A673 (cell line): ENCODE measurements around the gene HSP90AB1. TPM values are rescaled to one million over a fixed set of nuclear protein-coding genes. Genes with fewer than 3 reads are reported as not detected.
A peak's percentile ranks its signal among the peaks of the same experiment; 100 is the strongest.

Experiments used
- BruUV-seq: library from RNA; stranded (reverse); fragments of 400-500 nt; replicated peaks from 2 replicates; lab custom pipeline; 2021; lab: Mats Ljungman, UMichigan
- CTCF ChIA-PET: fragments of 300-600 bp; sonication (Branson Sonifier 250); formaldehyde crosslinking; loops from one replicate; lab custom pipeline; 2022; ENCODE audit warnings: antibody characterized with exemption; lab: Charles Lee
- POLR2A ChIA-PET: fragments of 300-600 bp; sonication (Branson Sonifier 250); formaldehyde crosslinking; loops from one replicate; lab custom pipeline; 2022; ENCODE audit warnings: antibody characterized with exemption; ENCODE audit not compliant: low non-redundant PET; lab: Charles Lee
- DNase-seq: peaks from one replicate; pipeline ENCODE4 v3.0.0-alpha.2; 2015; ENCODE audit warnings: low spot score
- H3K27ac ChIP-seq: fragments of 200-600 bp; sonication (generic); 2 replicates; pipeline ENCODE4 v1.5.1; 2016; ENCODE audit warnings: mixed run types, low read depth, mild to moderate bottlenecking, mixed read lengths, antibody characterized with exemption, low read length; ENCODE audit not compliant: poor library complexity, severe bottlenecking
- H3K27me3 ChIP-seq: fragments of 200-600 bp; sonication (generic); replicated peaks from 2 replicates; pipeline ENCODE4 v1.6.1; 2017; ENCODE audit warnings: mixed run types, low read depth, mild to moderate bottlenecking, mixed read lengths, antibody characterized with exemption, low read length; ENCODE audit not compliant: insufficient read depth, poor library complexity
- H3K36me3 ChIP-seq: fragments of 200-600 bp; sonication (generic); 2 replicates; pipeline ENCODE4 v1.6.1; 2016; ENCODE audit warnings: mixed run types, mild to moderate bottlenecking, mixed read lengths, antibody characterized with exemption, low read length; ENCODE audit not compliant: insufficient read depth, poor library complexity, severe bottlenecking
- H3K4me1 ChIP-seq: fragments of 200-600 bp; sonication (generic); 2 replicates; pipeline ENCODE4 v1.6.1; 2017; ENCODE audit warnings: mixed run types, mild to moderate bottlenecking, mixed read lengths, antibody characterized with exemption, low read length; ENCODE audit not compliant: insufficient read depth, poor library complexity, severe bottlenecking
- H3K4me3 ChIP-seq: fragments of 200-600 bp; sonication (generic); 2 replicates; pipeline ENCODE4 v1.5.1; 2016; ENCODE audit warnings: low read depth, mixed run types, mild to moderate bottlenecking, mixed read lengths, low read length; ENCODE audit not compliant: poor library complexity, severe bottlenecking
- H3K9me3 ChIP-seq: fragments of 200-600 bp; sonication (generic); 2 replicates; pipeline ENCODE4 v1.6.1; 2016; ENCODE audit warnings: mixed run types, low read depth, mild to moderate bottlenecking, mixed read lengths, antibody characterized with exemption, low read length; ENCODE audit not compliant: poor library complexity, severe bottlenecking
- EZH2 ChIP-seq: fragments of 200-600 bp; sonication (generic); IDR thresholded peaks from 2 replicates; pipeline ENCODE4 v1.6.1; 2017; ENCODE audit warnings: borderline replicate concordance, low read depth, mild to moderate bottlenecking, mixed read lengths, antibody characterized with exemption, low read length; ENCODE audit not compliant: poor library complexity, severe bottlenecking
- intact Hi-C: fragments of 100-400 bp; cut with micrococcal nuclease; formaldehyde crosslinking; loops from one replicate; pipeline ENCODE4 v1.10.0; 2022; ENCODE audit not compliant: unreplicated experiment
- total RNA-seq: library from RNA; stranded (reverse); gene quantifications from 2 replicates; pipeline ENCODE4 v1.2.3, GENCODE V29; 2021
- TF ChIP-seq, protein P1 (sequence below): fragments of 300-800, 200-600 bp; sonication (generic); conservative IDR thresholded peaks from 2 replicates; pipeline ENCODE4 v1.5.1; 2017; ENCODE audit warnings: low read depth, mild to moderate bottlenecking, antibody characterized with exemption, low read length, moderate library complexity, mixed read lengths

Gene HSP90AB1
- total RNA-seq, 1 experiment from 2014 or later = 1,581 TPM

DNA sequence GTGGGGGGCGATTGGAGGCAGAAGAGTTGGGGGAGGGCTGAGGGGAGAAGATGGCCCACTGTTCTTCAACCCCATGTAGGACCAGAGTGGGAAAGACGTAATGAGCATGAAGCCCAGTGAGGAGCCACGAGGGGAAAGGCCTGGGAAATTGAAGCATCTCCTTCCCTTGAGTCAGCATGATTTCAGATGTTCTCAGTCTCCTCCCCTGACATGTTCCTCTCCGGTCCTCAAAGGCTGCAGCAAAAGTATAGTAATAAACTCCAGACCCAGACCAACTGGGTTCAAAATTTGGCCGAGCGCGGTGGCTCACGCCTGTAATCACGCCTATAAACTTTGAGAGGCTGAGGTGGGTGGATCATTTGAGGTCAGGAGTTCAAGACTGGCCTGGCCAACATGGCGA is 20.4 kb downstream of the HSP90AB1 start:
- H3K4me3 ChIP-seq = no peak overlapping the region
- H3K27ac ChIP-seq = no peak overlapping the region
- ChIA-PET CTCF (interaction anchor here (0.6 to 0.7 kb wide), 2 partner anchors 20 to 21 kb away, joined by 4 read pairs; partner anchors contain the start of gene HSP90AB1), POLR2A (interaction anchor here (0.7 kb wide), 1 partner anchor 12 kb away, joined by 8 read pairs; no protein-coding TSS in a partner anchor)
- BruUV-seq = no TSS peak
- intact Hi-C loops = loop anchor here (5.0 kb wide), 1 partner anchor 190 kb away; no protein-coding TSS in a partner anchor
- DNase-seq = no peak
- peaks cover 25% of the 10 kb centered on the region for H3K4me1 ChIP-seq
- H3K27me3 ChIP-seq = no peaks in the 10 kb centered on the region
- no peaks in the 10 kb centered on the region for H3K36me3 ChIP-seq
- TF ChIP-seq, protein P1, sequence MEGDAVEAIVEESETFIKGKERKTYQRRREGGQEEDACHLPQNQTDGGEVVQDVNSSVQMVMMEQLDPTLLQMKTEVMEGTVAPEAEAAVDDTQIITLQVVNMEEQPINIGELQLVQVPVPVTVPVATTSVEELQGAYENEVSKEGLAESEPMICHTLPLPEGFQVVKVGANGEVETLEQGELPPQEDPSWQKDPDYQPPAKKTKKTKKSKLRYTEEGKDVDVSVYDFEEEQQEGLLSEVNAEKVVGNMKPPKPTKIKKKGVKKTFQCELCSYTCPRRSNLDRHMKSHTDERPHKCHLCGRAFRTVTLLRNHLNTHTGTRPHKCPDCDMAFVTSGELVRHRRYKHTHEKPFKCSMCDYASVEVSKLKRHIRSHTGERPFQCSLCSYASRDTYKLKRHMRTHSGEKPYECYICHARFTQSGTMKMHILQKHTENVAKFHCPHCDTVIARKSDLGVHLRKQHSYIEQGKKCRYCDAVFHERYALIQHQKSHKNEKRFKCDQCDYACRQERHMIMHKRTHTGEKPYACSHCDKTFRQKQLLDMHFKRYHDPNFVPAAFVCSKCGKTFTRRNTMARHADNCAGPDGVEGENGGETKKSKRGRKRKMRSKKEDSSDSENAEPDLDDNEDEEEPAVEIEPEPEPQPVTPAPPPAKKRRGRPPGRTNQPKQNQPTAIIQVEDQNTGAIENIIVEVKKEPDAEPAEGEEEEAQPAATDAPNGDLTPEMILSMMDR = no peak
- TF ChIP-seq EZH2 = no peak
- H3K9me3 ChIP-seq = no peaks in the 10 kb centered on the region

DNA sequence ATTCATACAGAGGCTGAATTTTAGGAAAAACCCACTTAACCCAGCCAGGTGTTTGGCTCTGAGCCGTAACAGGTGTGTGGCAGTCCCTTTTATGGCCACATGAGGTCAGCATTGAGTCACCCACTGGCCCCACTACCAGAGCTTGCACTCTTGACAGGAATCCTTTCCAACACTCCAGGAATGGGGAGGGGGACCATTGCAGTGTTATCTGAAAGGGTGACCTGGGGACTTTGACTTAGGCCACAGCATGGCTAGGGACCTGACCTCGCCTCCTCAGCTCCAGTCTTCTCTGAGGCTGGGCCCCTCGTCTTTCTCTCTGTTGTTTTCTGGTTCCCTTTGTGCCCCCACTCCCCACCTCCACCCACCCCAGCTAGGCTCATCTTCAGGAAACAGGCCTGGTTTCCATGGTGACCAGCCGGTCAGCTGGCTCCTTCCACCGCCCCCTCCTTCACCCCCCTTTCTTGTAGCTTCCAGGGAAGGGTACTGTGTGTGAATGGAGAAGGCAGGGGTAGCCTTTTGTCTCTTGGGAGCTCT is 21.3 kb downstream of the HSP90AB1 start:
- H3K27me3 ChIP-seq = no peaks in the 10 kb centered on the region
- H3K4me3 ChIP-seq = no peak overlapping the region
- no peaks in the 10 kb centered on the region for H3K36me3 ChIP-seq
- H3K27ac ChIP-seq = no peak overlapping the region
- H3K9me3 ChIP-seq = no peaks in the 10 kb centered on the region
- peak; percentile 58 for DNase-seq
- POLR2A ChIA-PET = no interaction called here
- BruUV-seq = no TSS peak
- intact Hi-C loops = loop anchor here (1.0 to 5.0 kb wide), 3 partner anchors 37 to 189 kb away; no protein-coding TSS in a partner anchor
- CTCF ChIA-PET = interaction anchor here (0.9 to 1.6 kb wide), 6 partner anchors 11 to 71 kb away, joined by 3 to 18 read pairs (median 10); partner anchors contain the start of gene AARS2
- peaks cover 25% of the 10 kb centered on the region for H3K4me1 ChIP-seq
- TF ChIP-seq, protein P1 = peak; percentile 94
- no peak for TF ChIP-seq EZH2

DNA sequence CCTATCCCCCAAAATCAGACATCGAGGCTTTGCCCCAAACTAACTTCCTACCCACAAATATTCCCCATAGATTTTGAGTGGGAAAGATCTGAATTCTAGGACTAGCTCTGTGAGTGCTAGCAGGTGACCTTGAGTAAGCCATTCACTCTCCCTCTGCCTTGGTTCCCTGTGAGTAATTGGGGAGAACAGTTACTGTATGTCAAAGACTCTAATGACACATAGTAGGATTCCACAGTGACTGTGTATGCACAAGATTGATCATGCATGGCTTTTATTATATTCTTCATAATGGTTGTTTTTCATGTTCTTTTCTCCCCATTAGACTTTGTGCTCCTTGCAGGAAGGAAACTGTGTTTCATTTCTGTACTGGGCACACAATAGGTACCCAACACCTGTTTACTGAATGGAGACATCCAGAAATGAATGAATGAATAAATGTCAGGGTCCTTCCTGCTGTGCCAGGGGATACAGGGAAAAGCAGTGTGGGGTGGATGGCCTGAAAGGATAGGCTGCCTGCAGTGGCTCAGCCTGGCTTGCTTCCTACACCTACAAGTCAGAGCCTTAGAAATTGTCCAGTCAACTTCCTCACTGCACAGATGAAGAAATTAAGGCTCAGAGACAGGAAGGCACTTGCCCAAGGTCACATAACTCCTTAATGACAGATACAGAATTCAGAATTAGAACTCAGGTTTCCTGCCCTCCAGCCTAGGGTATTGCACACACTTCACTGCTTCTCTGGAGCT is 22.4 kb downstream of the HSP90AB1 start:
- ChIA-PET POLR2A (no interaction called here), CTCF (interaction anchor here (0.7 to 1.7 kb wide), 3 partner anchors 36 to 1224 kb away, joined by 5 to 18 read pairs (median 5); no protein-coding TSS in a partner anchor)
- TF ChIP-seq, protein P1 = no peak
- no peak for TF ChIP-seq EZH2
- intact Hi-C loops = loop anchor here (2.0 to 5.0 kb wide), 2 partner anchors 35 to 188 kb away; no protein-coding TSS in a partner anchor
- no peak for DNase-seq
- Histone ChIP-seq H3K4me1 (peaks cover 13% of the 10 kb centered on the region), H3K36me3 (no peaks in the 10 kb centered on the region), H3K27me3 (no peaks in the 10 kb centered on the region), H3K27ac (no peak overlapping the region), H3K9me3 (no peaks in the 10 kb centered on the region), H3K4me3 (no peak overlapping the region)
- no TSS peak for BruUV-seq
